GM19023 (cell line): ENCODE measurements around the gene RPLP1.

Experiments used
- ATAC-seq: cut with Tn5 transposase; IDR thresholded peaks from one replicate; pipeline ENCODE4 v1.9.1; 2021; ENCODE audit warnings: mild to moderate bottlenecking, moderate library complexity; ENCODE audit not compliant: unreplicated experiment

The RPLP1 gene

GRCh38 chr15:69452692-69453521 lies at the start of gene RPLP1:
TSS of gene RPLP1 (plus strand) at chr15:69452818. CDS start at chr15:69452949, 131 bp downstream.
- ATAC-seq = peak; percentile 71

- ATAC-seq = no peak
These were observed 49.0 kb upstream of the RPLP1 start for GRCh38 chr15:69403594-69403993.

GRCh38 chr15:69405110-69405509 lies 47.5 kb upstream of the RPLP1 start:
- ATAC-seq = no peak

GRCh38 chr15:69407719-69408400 lies 44.8 kb upstream of the RPLP1 start:
- no peak for ATAC-seq

- ATAC-seq = no peak
These were observed 43.8 kb upstream of the RPLP1 start for GRCh38 chr15:69408841-69409240.

- no peak for ATAC-seq
These were observed 42.3 kb upstream of the RPLP1 start for GRCh38 chr15:69410248-69410874.

GRCh38 chr15:69412274-69412673 lies 40.3 kb upstream of the RPLP1 start:
- no peak for ATAC-seq

- ATAC-seq = no peak
These were observed 39.9 kb upstream of the RPLP1 start for GRCh38 chr15:69412701-69413100.

- peak; percentile 92 for ATAC-seq
These were observed 38.6 kb upstream of the RPLP1 start, which contains the start of gene KIF23 for GRCh38 chr15:69413822-69414700. TSS of gene KIF23 (plus strand) at chr15:69414349. CDS start at chr15:69414466, 117 bp downstream.

GRCh38 chr15:69414701-69415167 lies 37.9 kb upstream of the RPLP1 start:
- ATAC-seq = peak; percentile 40

- no peak for ATAC-seq
These were observed 37.2 kb upstream of the RPLP1 start for GRCh38 chr15:69415381-69415780.

- ATAC-seq = no peak
These were observed 35.0 kb upstream of the RPLP1 start for GRCh38 chr15:69417581-69417980.

GRCh38 chr15:69421498-69421897 lies 31.1 kb upstream of the RPLP1 start:
- no peak for ATAC-seq

- ATAC-seq = no peak
These were observed 30.2 kb upstream of the RPLP1 start for GRCh38 chr15:69422336-69422895.

GRCh38 chr15:69424001-69424400 lies 28.6 kb upstream of the RPLP1 start:
- ATAC-seq = no peak

- ATAC-seq = no peak
These were observed 27.7 kb upstream of the RPLP1 start for GRCh38 chr15:69424748-69425413.

GRCh38 chr15:69433831-69434230 lies 18.8 kb upstream of the RPLP1 start:
- no peak for ATAC-seq

- ATAC-seq = no peak
These were observed 18.4 kb upstream of the RPLP1 start for GRCh38 chr15:69434238-69434637.

- no peak for ATAC-seq
These were observed 17.9 kb upstream of the RPLP1 start for GRCh38 chr15:69434679-69435078.

GRCh38 chr15:69435985-69436384 lies 16.6 kb upstream of the RPLP1 start:
- ATAC-seq = no peak
